HG03066 (cell line): ENCODE data around the gene RREB1.
A peak's percentile ranks its signal among the peaks of the same experiment; 100 is the strongest.
"Not testable (repeated sequence)": the region's sequence is repeated elsewhere in the genome, so short reads cannot be mapped to it uniquely, and the experiment has no call there.

Experiments used
- ATAC-seq: cut with Tn5 transposase; IDR thresholded peaks from one replicate; pipeline ENCODE4 v1.9.1; 2021; ENCODE audit warnings: low read depth; ENCODE audit not compliant: unreplicated experiment

Gene RREB1

DNA sequence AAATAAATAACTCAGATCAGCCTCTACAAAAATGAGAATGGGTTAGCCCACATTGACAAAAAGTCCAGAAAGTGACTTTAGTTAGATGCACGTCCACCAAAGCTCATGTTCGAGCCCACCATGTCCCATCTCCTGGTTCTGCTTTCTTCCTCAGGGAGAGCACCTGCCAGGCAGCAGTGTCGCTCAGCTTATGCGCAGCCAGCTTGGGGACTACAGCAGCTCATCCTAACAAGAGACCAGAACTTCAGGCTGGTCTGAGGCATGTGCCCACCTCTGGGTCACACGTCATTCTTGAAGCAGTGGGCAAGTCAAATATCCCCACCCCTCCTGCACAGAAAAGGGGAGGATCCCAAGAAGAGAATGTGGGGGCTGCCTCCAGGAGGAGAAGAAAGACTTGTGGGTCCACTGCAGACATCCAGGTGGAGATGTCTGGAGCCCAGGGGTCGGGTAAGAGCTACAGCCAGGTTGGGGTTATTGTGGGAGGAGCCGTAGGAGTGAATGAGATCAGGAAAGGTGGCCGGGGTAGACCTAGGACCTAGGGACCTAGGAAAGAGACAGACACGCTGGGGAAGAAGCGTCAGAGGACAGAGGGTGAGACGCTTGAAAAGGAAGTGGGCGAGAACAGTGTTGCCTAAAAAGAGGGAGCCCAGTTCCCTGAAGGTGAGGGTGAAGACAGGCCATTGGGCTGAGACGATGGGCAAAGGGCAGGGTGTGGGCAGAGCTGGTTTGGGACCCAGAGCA, 152.7 kb downstream of the RREB1 start:
- peak; percentile 12 for ATAC-seq

- ATAC-seq: peak; percentile 71
Observed at GRCh38 chr6:7261032-7261841, 153.5 kb downstream of the RREB1 start.

DNA sequence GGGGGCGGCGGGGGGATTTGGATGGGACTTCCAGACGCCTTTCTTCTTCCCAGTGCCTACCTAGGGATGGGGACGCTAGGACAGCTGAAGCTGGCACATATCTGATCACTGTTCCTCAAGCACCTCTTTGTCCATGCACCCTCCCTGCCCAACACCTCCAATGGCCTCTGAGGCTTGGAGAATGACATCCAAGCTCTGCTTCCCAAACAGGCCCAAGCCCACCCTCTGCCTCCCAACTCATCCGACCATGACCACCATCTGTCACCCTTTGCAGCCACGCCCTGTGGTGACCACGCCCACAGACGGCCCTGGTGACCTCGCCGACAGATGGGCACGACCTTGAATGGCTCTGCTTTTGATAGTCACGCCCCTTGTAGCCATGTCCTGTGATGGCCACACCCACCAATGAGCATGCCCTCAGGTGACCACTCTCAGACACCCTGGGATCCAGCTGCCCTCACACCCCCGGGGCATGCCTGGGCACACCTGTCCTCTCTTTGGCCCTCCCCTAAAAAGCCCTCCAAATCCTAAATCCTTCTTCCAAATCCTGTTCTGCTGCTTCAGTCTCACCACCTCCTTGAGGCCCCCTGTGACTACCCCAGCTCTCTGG, 154.2 kb downstream of the RREB1 start:
- no peak for ATAC-seq

DNA sequence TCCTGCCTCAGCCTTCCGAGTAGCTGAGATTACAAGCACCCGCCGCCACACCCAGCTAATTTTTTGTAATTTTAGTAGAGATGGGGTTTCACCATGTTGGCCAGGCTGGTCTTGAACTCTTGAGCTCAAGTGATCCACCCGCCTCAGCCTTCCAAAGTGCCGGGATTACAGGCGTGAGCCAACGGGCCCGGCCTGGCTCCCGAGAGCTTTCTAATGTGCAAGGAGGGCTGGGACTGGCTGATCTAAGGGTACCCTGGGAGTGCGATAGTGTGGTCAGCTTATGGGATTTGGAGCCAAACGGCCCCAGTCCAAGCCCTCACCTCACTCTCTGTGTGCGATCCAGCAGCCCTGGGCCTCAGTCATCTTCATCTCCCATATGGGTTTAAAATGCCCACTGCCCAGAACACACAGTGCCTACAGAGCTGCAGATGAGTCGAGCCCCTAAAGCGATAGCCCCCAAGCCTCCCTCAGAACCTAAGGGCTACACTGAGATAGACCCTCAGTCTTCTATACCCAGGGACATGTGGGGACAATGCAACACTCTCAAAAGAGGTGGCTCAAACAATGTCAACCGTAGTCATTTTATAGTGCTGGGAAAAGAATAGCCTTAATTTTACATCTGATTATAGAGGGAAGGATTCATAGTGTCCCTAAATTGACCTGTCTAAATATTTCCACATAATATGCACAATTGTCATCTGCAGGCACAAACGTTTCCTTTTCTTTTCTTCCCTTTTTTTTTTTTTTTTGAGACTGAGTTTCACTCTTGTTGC, 155.2 kb downstream of the RREB1 start:
- no peak for ATAC-seq

- ATAC-seq: not testable (repeated sequence)
Observed at GRCh38 chr6:7263519-7263805, 155.7 kb downstream of the RREB1 start.

- ATAC-seq: no peak
Observed at GRCh38 chr6:7264041-7264440, 156.3 kb downstream of the RREB1 start.

GRCh38 chr6:7264686-7265384, 157.1 kb downstream of the RREB1 start:
- no peak for ATAC-seq

DNA sequence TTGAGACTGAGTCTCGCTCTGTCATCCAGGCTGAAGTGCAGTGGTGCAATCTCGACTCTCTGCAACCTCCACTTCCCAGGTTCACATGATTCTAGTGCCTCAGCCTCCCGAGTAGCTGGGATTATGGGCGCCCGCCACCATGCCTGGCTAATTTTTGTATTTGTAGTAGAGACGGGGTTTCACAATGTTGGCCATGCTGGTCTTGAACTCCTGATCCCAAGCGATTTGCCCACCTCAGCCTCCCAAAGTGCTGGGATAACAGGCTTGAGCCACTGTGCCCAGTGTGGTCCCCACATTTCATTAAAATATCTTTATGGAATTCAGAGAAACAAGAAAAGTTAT, 157.6 kb downstream of the RREB1 start:
- not testable (repeated sequence) for ATAC-seq

DNA sequence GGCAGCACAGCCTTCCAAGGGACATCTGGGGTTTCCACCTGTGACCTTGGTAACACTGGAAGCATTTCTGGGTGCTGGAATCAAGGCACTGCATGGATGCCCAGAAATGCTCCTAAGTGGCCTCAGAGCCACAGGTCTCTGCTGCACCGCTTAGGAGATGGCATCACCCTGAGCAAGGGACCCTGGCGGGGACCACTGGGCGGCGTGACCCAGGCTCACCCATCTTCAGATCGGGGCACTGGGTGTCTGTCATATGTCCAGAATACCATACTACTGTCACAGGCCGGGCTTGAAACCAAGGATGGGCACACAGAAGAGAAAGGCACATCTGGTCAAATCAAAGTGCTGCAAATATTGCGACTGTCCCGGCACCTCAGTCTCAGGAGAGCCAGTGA, 159.3 kb downstream of the RREB1 start:
- ATAC-seq: no peak

DNA sequence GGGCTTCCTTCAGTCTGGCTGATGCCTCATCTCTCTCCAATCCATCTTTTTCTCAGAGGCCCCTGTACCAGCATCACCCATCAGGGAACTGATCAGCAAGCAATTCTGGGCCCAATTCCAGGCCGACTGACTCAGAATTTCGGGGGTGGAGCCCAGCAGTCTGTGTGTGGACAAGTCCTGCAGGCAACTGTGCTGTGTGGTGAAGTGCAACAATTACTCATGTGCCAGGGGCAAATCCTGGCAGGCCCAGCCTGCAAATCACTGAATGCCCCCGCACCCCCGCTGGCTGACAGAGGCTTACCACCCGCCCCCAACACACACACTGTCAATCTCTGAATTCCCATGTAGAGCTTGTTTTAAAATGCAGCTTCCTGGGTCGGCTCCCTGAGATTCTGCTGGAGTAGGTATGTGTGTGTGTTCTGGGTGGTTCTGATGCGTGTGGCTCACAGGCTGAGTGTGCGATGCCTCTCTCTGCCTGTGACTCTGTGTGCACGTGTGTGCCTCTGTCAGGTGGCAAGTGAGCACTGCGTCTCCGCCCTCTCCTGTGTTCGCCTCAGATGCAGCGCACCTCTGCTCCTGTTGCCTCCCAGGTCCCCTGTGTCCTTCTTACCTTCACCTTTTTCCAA, 159.8 kb downstream of the RREB1 start:
- ATAC-seq: no peak

- no peak for ATAC-seq
Observed at GRCh38 chr6:7268362-7268761, 160.6 kb downstream of the RREB1 start.

DNA sequence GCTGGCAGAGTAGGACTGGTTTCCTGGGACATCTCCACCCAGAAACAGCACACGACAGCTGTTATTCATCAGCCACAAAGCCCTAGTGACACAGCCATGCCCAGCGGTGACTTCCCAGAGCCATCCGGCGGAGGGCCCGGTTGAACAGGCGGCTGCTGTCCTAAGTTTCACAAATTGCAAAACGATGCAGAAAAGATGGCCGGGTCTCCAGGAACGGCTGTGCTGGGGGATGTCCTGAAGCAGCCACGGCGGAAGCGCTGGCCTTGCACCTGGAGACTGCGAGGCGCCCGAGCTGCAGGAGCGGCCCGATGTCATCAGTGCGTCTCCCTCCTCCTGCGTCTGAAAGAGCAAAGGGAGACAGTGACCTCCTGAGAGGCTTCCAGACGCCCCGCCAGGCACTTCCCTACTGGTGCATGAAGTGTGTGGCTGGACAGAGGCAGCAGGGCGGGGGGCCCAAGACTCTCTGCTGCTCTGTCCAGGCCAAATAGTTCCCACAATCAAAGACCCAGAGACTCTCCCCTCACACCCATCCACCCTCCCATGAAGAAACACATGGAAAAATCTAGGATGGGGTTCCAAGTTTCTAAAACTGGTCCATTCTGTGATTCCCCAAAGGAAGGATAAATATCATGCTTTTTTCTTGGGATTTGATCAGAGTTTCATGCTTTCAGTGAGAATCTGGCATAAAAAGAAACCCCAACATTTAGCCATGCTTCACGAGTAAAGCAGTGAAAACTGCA, 161.2 kb downstream of the RREB1 start:
- no peak for ATAC-seq

DNA sequence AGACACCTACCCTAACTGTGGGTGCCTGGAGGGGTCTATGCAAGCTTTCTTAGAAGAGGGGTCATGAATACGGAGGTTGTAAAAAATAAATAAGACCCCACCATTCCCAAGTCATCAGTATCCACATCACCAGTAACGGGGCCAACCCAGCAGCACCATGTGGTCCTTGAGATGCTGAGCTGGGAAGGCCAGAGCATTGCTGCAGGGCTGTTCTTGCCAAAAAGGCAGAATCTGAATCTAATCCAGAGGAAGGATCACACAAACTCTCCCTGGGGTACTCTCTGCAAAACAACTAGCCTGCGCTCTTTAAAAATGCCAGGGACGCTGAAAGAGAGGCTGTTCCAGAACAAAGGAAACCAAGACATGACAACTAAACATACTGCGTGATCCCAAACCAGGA, 162.1 kb downstream of the RREB1 start:
- no peak for ATAC-seq

- ATAC-seq: no peak
Observed at GRCh38 chr6:7270320-7271204, 162.8 kb downstream of the RREB1 start.

GRCh38 chr6:7271205-7271534, 163.4 kb downstream of the RREB1 start:
- ATAC-seq: no peak

DNA sequence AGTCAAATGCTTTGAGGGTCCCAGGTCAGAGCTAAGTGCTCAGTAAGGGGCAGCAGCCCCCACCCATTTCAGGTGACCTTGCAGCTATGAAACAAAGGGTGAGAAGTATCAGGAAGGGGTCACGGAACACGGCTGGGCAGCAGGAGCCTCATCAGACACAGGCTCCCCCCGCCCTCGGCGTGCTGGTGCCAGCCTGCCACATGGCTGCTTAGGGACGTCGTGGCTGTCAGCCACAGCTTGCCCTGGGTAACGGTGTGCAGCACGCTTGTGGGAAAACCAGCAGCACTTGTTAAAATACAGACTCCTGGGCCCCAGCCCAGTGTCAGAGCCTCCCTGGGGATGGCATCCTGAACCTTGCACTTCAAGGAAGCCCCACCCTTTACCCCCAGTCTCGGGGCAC, 165.9 kb downstream of the RREB1 start:
- no peak for ATAC-seq

DNA sequence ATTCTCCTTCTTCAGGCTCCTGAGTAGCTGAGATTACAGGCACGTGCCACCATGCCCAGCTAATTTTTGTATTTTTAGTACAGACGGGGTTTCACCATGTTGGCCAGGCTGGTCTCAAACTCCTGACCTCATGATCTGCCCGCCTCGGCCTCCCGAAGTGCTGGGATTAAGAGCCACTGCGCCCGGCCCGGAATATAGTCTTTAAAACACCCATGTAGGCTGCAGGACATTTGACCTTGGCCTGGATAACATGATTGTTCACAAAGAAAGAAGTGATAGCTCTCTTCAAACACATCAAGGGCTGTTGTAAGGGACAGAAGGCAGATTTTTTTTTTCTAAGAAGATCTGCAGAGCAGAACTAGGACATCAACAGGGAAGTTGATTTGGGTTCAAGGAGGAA, 166.8 kb downstream of the RREB1 start:
- ATAC-seq: not testable (repeated sequence)

GRCh38 chr6:7276199-7276524, 168.4 kb downstream of the RREB1 start:
- no peak for ATAC-seq
